HEK293 (cell line): ENCODE results near the gene PPARA.

ENCODE experiments used
- CTCF ChIA-PET: fragments of 350-600 bp; formaldehyde crosslinking; extraction: SDS; loops from one replicate; lab custom pipeline; 2021; ENCODE audit warnings: antibody characterized with exemption; lab: Yijun Ruan, JAX
- POLR2A ChIA-PET: fragments of 300-600 bp; formaldehyde crosslinking; extraction: SDS; loops from one replicate; lab custom pipeline; 2020; ENCODE audit warnings: antibody characterized with exemption, inconsistent platforms; lab: Yijun Ruan, JAX
- H3K27ac ChIP-seq: fragments of 200-500 bp; sonication (Bioruptor generic); 2 replicates; pipeline ENCODE4 v1.5.1; 2014; ENCODE audit warnings: low read depth, low read length, control low read depth, inconsistent platforms; ENCODE audit errors: extremely low read depth
- H3K36me3 ChIP-seq, 2 experiments: fragments of 200-500 bp in 1 of 2; sonication (Bioruptor generic) in 1 of 2; 1 replicate in 1 of 2; 2 replicates in 1 of 2; pipeline ENCODE4 v1.5.1; 2014 to 2017; ENCODE audit warnings: inconsistent platforms in 2 of 2, low read length in 2 of 2; ENCODE audit not compliant: control insufficient read depth in 2 of 2, insufficient read depth in 1 of 2
- H3K4me1 ChIP-seq: fragments of 200-500 bp; sonication (Bioruptor generic); 2 replicates; pipeline ENCODE4 v1.5.1; 2014; ENCODE audit warnings: mild to moderate bottlenecking, low read length, inconsistent platforms; ENCODE audit not compliant: control insufficient read depth, insufficient read depth
- H3K4me3 ChIP-seq: 2 replicates; pipeline ENCODE4 v1.5.1; 2011; ENCODE audit warnings: low read depth, mild to moderate bottlenecking, control low read depth, low read length, moderate library complexity
- H3K9me3 ChIP-seq: fragments of 200-500 bp; sonication (Bioruptor generic); 2 replicates; pipeline ENCODE4 v1.5.1; 2014; ENCODE audit warnings: low read depth, low read length, inconsistent platforms; ENCODE audit not compliant: control insufficient read depth, insufficient read depth
- HOXA7 ChIP-seq: sonication (generic); formaldehyde crosslinking; IDR thresholded peaks from 2 replicates; pipeline ENCODE4 v1.8.1; 2022; ENCODE audit warnings: missing genetic modification reagents, borderline replicate concordance
- KLF9 ChIP-seq: fragments of 450-650 bp; formaldehyde crosslinking; IDR thresholded peaks from 2 replicates; pipeline ENCODE4 v1.5.1; 2016; ENCODE audit warnings: missing biosample characterization, missing genetic modification characterization, low read depth
- OSR2 ChIP-seq: fragments of 450-650 bp; formaldehyde crosslinking; IDR thresholded peaks from 2 replicates; pipeline ENCODE4 v1.5.1; 2016; ENCODE audit warnings: missing biosample characterization, missing genetic modification characterization
- OVOL3 ChIP-seq: fragments of 450-650 bp; formaldehyde crosslinking; IDR thresholded peaks from 2 replicates; pipeline ENCODE4 v1.5.1; 2016; ENCODE audit warnings: missing biosample characterization, missing genetic modification characterization
- REST ChIP-seq: fragments of 450-650 bp; formaldehyde crosslinking; IDR thresholded peaks from 2 replicates; pipeline ENCODE4 v1.5.1; 2016; ENCODE audit warnings: missing biosample characterization, missing genetic modification characterization
- WT1 ChIP-seq: fragments of 450-650 bp; formaldehyde crosslinking; IDR thresholded peaks from 2 replicates; pipeline ENCODE4 v1.5.1; 2016; ENCODE audit warnings: missing biosample characterization, missing genetic modification characterization
- ZBTB26 ChIP-seq: fragments of 450-650 bp; formaldehyde crosslinking; optimal IDR thresholded peaks from 2 replicates; pipeline ENCODE3; 2016; ENCODE audit warnings: missing biosample characterization, mild to moderate bottlenecking, missing genetic modification characterization
- ZBTB48 ChIP-seq: fragments of 450-650 bp; formaldehyde crosslinking; IDR thresholded peaks from 2 replicates; pipeline ENCODE4 v1.5.1; 2016; ENCODE audit warnings: missing biosample characterization, missing genetic modification characterization
- ZNF140 ChIP-seq: fragments of 450-650 bp; formaldehyde crosslinking; IDR thresholded peaks from 2 replicates; pipeline ENCODE4 v1.5.1; 2016; ENCODE audit warnings: missing biosample characterization, missing genetic modification characterization
- ZNF202 ChIP-seq: fragments of 450-650 bp; formaldehyde crosslinking; IDR thresholded peaks from 2 replicates; pipeline ENCODE4 v1.5.1; 2016; ENCODE audit warnings: missing biosample characterization, missing genetic modification characterization, borderline replicate concordance
- ZNF23 ChIP-seq: fragments of 450-650 bp; formaldehyde crosslinking; IDR thresholded peaks from 2 replicates; pipeline ENCODE4 v1.5.1; 2016; ENCODE audit warnings: missing biosample characterization, missing genetic modification characterization, borderline replicate concordance
- ZNF324 ChIP-seq: fragments of 450-650 bp; formaldehyde crosslinking; IDR thresholded peaks from 2 replicates; pipeline ENCODE4 v1.5.1; 2016; ENCODE audit warnings: missing biosample characterization, missing genetic modification characterization
- ZNF394 ChIP-seq: fragments of 450-650 bp; formaldehyde crosslinking; IDR thresholded peaks from 2 replicates; pipeline ENCODE4 v1.5.1; 2016; ENCODE audit warnings: missing biosample characterization, missing genetic modification characterization, mild to moderate bottlenecking, moderate library complexity, borderline replicate concordance
- ZNF473 ChIP-seq: fragments of 450-650 bp; formaldehyde crosslinking; IDR thresholded peaks from 2 replicates; pipeline ENCODE4 v1.5.1; 2017; ENCODE audit warnings: missing biosample characterization, missing genetic modification characterization
- ZNF544 ChIP-seq: fragments of 450-650 bp; formaldehyde crosslinking; IDR thresholded peaks from 2 replicates; pipeline ENCODE4 v1.5.0; 2017; ENCODE audit warnings: missing biosample characterization, missing genetic modification characterization
- ZNF585B ChIP-seq: fragments of 450-650 bp; formaldehyde crosslinking; IDR thresholded peaks from 2 replicates; pipeline ENCODE4 v1.5.1; 2016; ENCODE audit warnings: missing biosample characterization, missing genetic modification characterization
- ZNF639 ChIP-seq: fragments of 450-650 bp; formaldehyde crosslinking; IDR thresholded peaks from 2 replicates; pipeline ENCODE4 v1.5.1; 2016; ENCODE audit warnings: missing biosample characterization, missing genetic modification characterization
- ZNF658 ChIP-seq: fragments of 450-650 bp; formaldehyde crosslinking; IDR thresholded peaks from 2 replicates; pipeline ENCODE4; 2016; ENCODE audit warnings: missing biosample characterization, missing genetic modification characterization

Gene PPARA

GRCh38 chr22:46245511-46245910 is 95.2 kb downstream of the PPARA start:
- TF ChIP-seq ZNF544 (no peak), ZNF658 (no peak), KLF9 (tag by site-specific recombination) (no peak), ZBTB48 (tag by site-specific recombination) (no peak), ZNF473 (no peak), ZNF585B (no peak), REST (tag by site-specific recombination) (no peak), ZNF202 (no peak), ZNF23 (no peak), WT1 (tag by site-specific recombination) (no peak), ZNF639 (no peak), ZNF324 (tag by site-specific recombination) (no peak), ZNF140 (tag by site-specific recombination) (no peak), OSR2 (tag by site-specific recombination) (no peak), HOXA7 (CRISPR knock-in tag) (no peak), OVOL3 (no peak)
- no peaks in the 10 kb centered on the region for H3K9me3 ChIP-seq
- POLR2A ChIA-PET: no interaction called here

GRCh38 chr22:46246178-46246577 is 95.9 kb downstream of the PPARA start:
- ChIA-PET POLR2A (interaction anchor here (0.6 kb wide), 1 partner anchor 21 kb away, joined by 4 read pairs; the partner anchor contains the start of gene TTC38), CTCF (interaction anchor here (0.6 kb wide), 1 partner anchor 68 kb away, joined by 5 read pairs; no protein-coding TSS in a partner anchor)

More at GRCh38 chr22:46245511-46245910, 95.2 kb downstream of the PPARA start:
- Histone ChIP-seq H3K4me3 (no peak overlapping the region), H3K36me3 (peaks cover 0 to 35% of the 10 kb centered on the region in 2 experiments; a peak in 1 of 3 replicates), H3K4me1 (peaks cover 3% of the 10 kb centered on the region; the same call in 1 of the 2 replicates), H3K27ac (no peak overlapping the region; the same call in 1 of the 2 replicates)
- CTCF ChIA-PET: interaction anchor here (0.6 kb wide), 1 partner anchor 22 kb away, joined by 3 read pairs; no protein-coding TSS in a partner anchor

More at GRCh38 chr22:46246178-46246577, 95.9 kb downstream of the PPARA start:
- Histone ChIP-seq H3K27ac (no peak overlapping the region), H3K4me1 (peaks cover 3% of the 10 kb centered on the region; the same call in 1 of the 2 replicates), H3K4me3 (no peak overlapping the region), H3K36me3 (peaks cover 0 to 35% of the 10 kb centered on the region in 2 experiments; a peak in 1 of 3 replicates), H3K9me3 (no peaks in the 10 kb centered on the region)
- TF ChIP-seq ZNF394 (tag by site-specific recombination): peak; percentile 95
- no peak for TF ChIP-seq ZBTB26 (tag by site-specific recombination)
